MM.1S (cell line): Measurements from ENCODE around the gene PLEKHG5.

Experiments
- EZH2phosphoT487 ChIP-seq: fragments of 300-600 bp; sonication (generic); IDR thresholded peaks from 2 replicates; pipeline ENCODE4 v1.6.1; 2018; ENCODE audit warnings: antibody characterized with exemption, low read length
- TF ChIP-seq, protein P1 (sequence below): fragments of 300-600 bp; sonication (generic); IDR thresholded peaks from 2 replicates; pipeline ENCODE4 v1.5.1; 2016; ENCODE audit warnings: antibody characterized with exemption, low read length, mixed read lengths

DNA sequence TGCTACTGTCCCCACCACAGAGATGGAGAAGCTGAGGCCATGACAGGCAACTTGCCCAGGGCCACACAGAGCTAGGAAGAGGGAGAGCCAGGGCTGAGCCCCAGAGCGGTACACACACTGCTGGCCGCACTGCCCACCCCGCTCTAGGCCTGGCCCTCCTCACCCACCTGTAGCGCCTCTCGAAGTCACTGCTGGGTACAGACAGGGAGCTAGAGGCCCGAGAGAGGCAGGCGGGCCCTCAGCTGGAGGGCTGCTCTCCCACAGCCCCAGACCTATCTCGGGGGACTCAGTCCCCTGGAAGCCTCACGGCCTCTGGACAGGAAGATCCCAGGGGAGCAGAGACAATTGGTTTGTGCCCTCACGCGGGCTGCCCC, 17.3 kb upstream of the PLEKHG5 start:
- TF ChIP-seq, protein P1, sequence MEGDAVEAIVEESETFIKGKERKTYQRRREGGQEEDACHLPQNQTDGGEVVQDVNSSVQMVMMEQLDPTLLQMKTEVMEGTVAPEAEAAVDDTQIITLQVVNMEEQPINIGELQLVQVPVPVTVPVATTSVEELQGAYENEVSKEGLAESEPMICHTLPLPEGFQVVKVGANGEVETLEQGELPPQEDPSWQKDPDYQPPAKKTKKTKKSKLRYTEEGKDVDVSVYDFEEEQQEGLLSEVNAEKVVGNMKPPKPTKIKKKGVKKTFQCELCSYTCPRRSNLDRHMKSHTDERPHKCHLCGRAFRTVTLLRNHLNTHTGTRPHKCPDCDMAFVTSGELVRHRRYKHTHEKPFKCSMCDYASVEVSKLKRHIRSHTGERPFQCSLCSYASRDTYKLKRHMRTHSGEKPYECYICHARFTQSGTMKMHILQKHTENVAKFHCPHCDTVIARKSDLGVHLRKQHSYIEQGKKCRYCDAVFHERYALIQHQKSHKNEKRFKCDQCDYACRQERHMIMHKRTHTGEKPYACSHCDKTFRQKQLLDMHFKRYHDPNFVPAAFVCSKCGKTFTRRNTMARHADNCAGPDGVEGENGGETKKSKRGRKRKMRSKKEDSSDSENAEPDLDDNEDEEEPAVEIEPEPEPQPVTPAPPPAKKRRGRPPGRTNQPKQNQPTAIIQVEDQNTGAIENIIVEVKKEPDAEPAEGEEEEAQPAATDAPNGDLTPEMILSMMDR: no peak
- TF ChIP-seq EZH2phosphoT487: no peak
